IPS-18a (cell line): ENCODE measurements around the gene PODXL.
"Not testable (repeated sequence)": the region's sequence is repeated elsewhere in the genome, so short reads cannot be mapped to it uniquely, and the experiment has no call there.

ENCODE experiments used
- H3K27ac ChIP-seq: one replicate; pipeline ENCODE4 v1.5.1; 2013; ENCODE audit warnings: low read length
- H3K27me3 ChIP-seq: one replicate; pipeline ENCODE4 v1.6.1; 2013; ENCODE audit warnings: mild to moderate bottlenecking, low read length; ENCODE audit not compliant: control insufficient read depth, insufficient read depth
- H3K36me3 ChIP-seq: one replicate; pipeline ENCODE4 v1.6.1; 2013; ENCODE audit warnings: low read depth, low read length; ENCODE audit not compliant: control insufficient read depth
- H3K4me1 ChIP-seq: one replicate; pipeline ENCODE4 v1.6.1; 2013; ENCODE audit warnings: low read depth, low read length; ENCODE audit not compliant: control insufficient read depth
- H3K4me3 ChIP-seq: one replicate; pipeline ENCODE4 v1.5.1; 2013; ENCODE audit warnings: low read length
- H3K9ac ChIP-seq: one replicate; pipeline ENCODE4 v1.6.1; 2013; ENCODE audit warnings: mild to moderate bottlenecking, low read length, moderate library complexity
- H3K9me3 ChIP-seq: one replicate; pipeline ENCODE4 v1.6.1; 2013; ENCODE audit warnings: low read depth, low read length; ENCODE audit not compliant: control insufficient read depth

Gene PODXL

GRCh38 chr7:131521651-131522163 is 34.7 kb downstream of the PODXL start:
- H3K27me3 ChIP-seq = no peaks in the 10 kb centered on the region
- H3K4me1 ChIP-seq = peaks cover 46% of the 10 kb centered on the region
- H3K36me3 ChIP-seq = peaks cover 10% of the 10 kb centered on the region
- no peaks in the 10 kb centered on the region for H3K9me3 ChIP-seq
- no peak overlapping the region for H3K27ac ChIP-seq
- H3K4me3 ChIP-seq = no peak overlapping the region
- no peak overlapping the region for H3K9ac ChIP-seq

- H3K36me3 ChIP-seq = peaks cover 10% of the 10 kb centered on the region
- no peak overlapping the region for H3K9ac ChIP-seq
- peaks cover 40% of the 10 kb centered on the region for H3K4me1 ChIP-seq
- no peaks in the 10 kb centered on the region for H3K9me3 ChIP-seq
- H3K27me3 ChIP-seq = no peaks in the 10 kb centered on the region
- H3K4me3 ChIP-seq = no peak overlapping the region
- no peak overlapping the region for H3K27ac ChIP-seq
These were observed 37.8 kb downstream of the PODXL start for GRCh38 chr7:131518626-131519025.

- H3K4me3 ChIP-seq = no peak overlapping the region
- H3K27ac ChIP-seq = no peak overlapping the region
- peaks cover 37% of the 10 kb centered on the region for H3K4me1 ChIP-seq
These were observed 39.1 kb downstream of the PODXL start for GRCh38 chr7:131517218-131517923.

GRCh38 chr7:131515471-131515870 is 41.0 kb downstream of the PODXL start:
- not testable (repeated sequence) for H3K4me3 ChIP-seq, H3K9ac ChIP-seq, H3K27me3 ChIP-seq, H3K9me3 ChIP-seq, H3K27ac ChIP-seq
- Histone ChIP-seq H3K4me1 (peaks cover 27% of the 10 kb centered on the region), H3K36me3 (peaks cover 27% of the 10 kb centered on the region)

More at GRCh38 chr7:131517218-131517923, 39.1 kb downstream of the PODXL start:
- no peaks in the 10 kb centered on the region for H3K27me3 ChIP-seq
- no peak overlapping the region for H3K9ac ChIP-seq
- no peaks in the 10 kb centered on the region for H3K9me3 ChIP-seq
- peaks cover 15% of the 10 kb centered on the region for H3K36me3 ChIP-seq

- Histone ChIP-seq H3K27ac (peak overlapping the region; percentile 69), H3K9me3 (no peaks in the 10 kb centered on the region), H3K4me3 (no peak overlapping the region), H3K27me3 (no peaks in the 10 kb centered on the region), H3K36me3 (peaks cover 35% of the 10 kb centered on the region), H3K9ac (no peak overlapping the region), H3K4me1 (peaks cover 9% of the 10 kb centered on the region)
These were observed 43.0 kb downstream of the PODXL start for GRCh38 chr7:131513245-131514061.

GRCh38 chr7:131511774-131512535 is 44.5 kb downstream of the PODXL start:
- Histone ChIP-seq H3K4me1 (peaks cover 9% of the 10 kb centered on the region), H3K27ac (no peak overlapping the region), H3K27me3 (no peaks in the 10 kb centered on the region), H3K9ac (no peak overlapping the region), H3K4me3 (no peak overlapping the region), H3K9me3 (no peaks in the 10 kb centered on the region), H3K36me3 (peaks cover 50% of the 10 kb centered on the region)

GRCh38 chr7:131511071-131511470 is 45.4 kb downstream of the PODXL start:
- no peak overlapping the region for H3K27ac ChIP-seq
- H3K9ac ChIP-seq = no peak overlapping the region
- H3K27me3 ChIP-seq = no peaks in the 10 kb centered on the region
- H3K9me3 ChIP-seq = no peaks in the 10 kb centered on the region
- peaks cover 59% of the 10 kb centered on the region for H3K36me3 ChIP-seq
- peaks cover 9% of the 10 kb centered on the region for H3K4me1 ChIP-seq
- no peak overlapping the region for H3K4me3 ChIP-seq

GRCh38 chr7:131509781-131510180 is 46.6 kb downstream of the PODXL start:
- no peak overlapping the region for H3K9ac ChIP-seq
- H3K4me1 ChIP-seq = peaks cover 9% of the 10 kb centered on the region
- H3K27ac ChIP-seq = no peak overlapping the region
- H3K27me3 ChIP-seq = no peaks in the 10 kb centered on the region
- H3K36me3 ChIP-seq = peaks cover 71% of the 10 kb centered on the region
- no peaks in the 10 kb centered on the region for H3K9me3 ChIP-seq
- H3K4me3 ChIP-seq = no peak overlapping the region

GRCh38 chr7:131508754-131509486 is 47.5 kb downstream of the PODXL start:
- Histone ChIP-seq H3K9me3 (no peaks in the 10 kb centered on the region), H3K4me1 (peaks cover 9% of the 10 kb centered on the region), H3K27me3 (no peaks in the 10 kb centered on the region), H3K27ac (no peak overlapping the region), H3K36me3 (peaks cover 79% of the 10 kb centered on the region), H3K4me3 (no peak overlapping the region), H3K9ac (no peak overlapping the region)

- Histone ChIP-seq H3K36me3 (peaks cover 85% of the 10 kb centered on the region), H3K4me3 (no peak overlapping the region), H3K4me1 (no peaks in the 10 kb centered on the region), H3K27me3 (no peaks in the 10 kb centered on the region), H3K9me3 (no peaks in the 10 kb centered on the region), H3K27ac (no peak overlapping the region), H3K9ac (no peak overlapping the region)
These were observed 48.7 kb downstream of the PODXL start for GRCh38 chr7:131507592-131508331.
